ENCODE measurements around the gene NLE1. TPM values are rescaled to one million over a fixed set of nuclear protein-coding genes. Genes with fewer than 3 reads are reported as not detected.
"Not testable (repeated sequence)": the region's sequence is repeated elsewhere in the genome, so short reads cannot be mapped to it uniquely, and the experiment has no call there.

Gene NLE1
- total RNA-seq = 13.5 TPM

- peak; percentile 88 for DNase-seq (ENCODE audit: low spot score)
- ATAC-seq = peak; percentile 96
- intact Hi-C loops (cut with DNase I) = no loop called here
Measured at GRCh38 chr17:35141681-35142466, at the start of gene NLE1. TSS of gene NLE1 (minus strand) at chr17:35142303. CDS start at chr17:35142275, 28 bp downstream.

GRCh38 chr17:35191001-35191695 is 49.0 kb upstream of the NLE1 start:
- ATAC-seq (no peak), DNase-seq (ENCODE audit: low spot score) (no peak)
- intact Hi-C loops (cut with DNase I) = no loop called here

- intact Hi-C loops (cut with DNase I) = loop anchor here (10.0 kb wide), 1 partner anchor 356 kb away; no protein-coding TSS in a partner anchor
- no peak for DNase-seq (ENCODE audit: low spot score)
- no peak for ATAC-seq
Measured at GRCh38 chr17:35189291-35189690, 47.2 kb upstream of the NLE1 start.

GRCh38 chr17:35188111-35188510 is 46.0 kb upstream of the NLE1 start:
- ATAC-seq (no peak), DNase-seq (ENCODE audit: low spot score) (no peak)
- intact Hi-C loops (cut with DNase I) = loop anchor here (10.0 kb wide), 1 partner anchor 357 kb away; no protein-coding TSS in a partner anchor

- no peak for ATAC-seq
- intact Hi-C loops (cut with DNase I) = loop anchor here (10.0 kb wide), 1 partner anchor 357 kb away; no protein-coding TSS in a partner anchor
- DNase-seq (ENCODE audit: low spot score) = no peak
Measured at GRCh38 chr17:35187481-35187880, 45.4 kb upstream of the NLE1 start.

- ATAC-seq = no peak
Measured at GRCh38 chr17:35185849-35186248, 43.7 kb upstream of the NLE1 start.

GRCh38 chr17:35184274-35184673 is 42.2 kb upstream of the NLE1 start:
- DNase-seq (ENCODE audit: low spot score) (no peak), ATAC-seq (no peak)
- intact Hi-C loops (cut with DNase I) = loop anchor here (10.0 kb wide), 1 partner anchor 361 kb away; no protein-coding TSS in a partner anchor

More at GRCh38 chr17:35185849-35186248, 43.7 kb upstream of the NLE1 start:
- intact Hi-C loops (cut with DNase I) = loop anchor here (10.0 kb wide), 1 partner anchor 359 kb away; no protein-coding TSS in a partner anchor
- DNase-seq (ENCODE audit: low spot score) = no peak

GRCh38 chr17:35183332-35183731 is 41.2 kb upstream of the NLE1 start:
- intact Hi-C loops (cut with DNase I) = loop anchor here (10.0 kb wide), 1 partner anchor 361 kb away; no protein-coding TSS in a partner anchor
- DNase-seq (ENCODE audit: low spot score) (no peak), ATAC-seq (no peak)

GRCh38 chr17:35179379-35179778 is 37.3 kb upstream of the NLE1 start:
- ATAC-seq; DNase-seq (ENCODE audit: low spot score); intact Hi-C loops (cut with DNase I): not testable (repeated sequence)

GRCh38 chr17:35176897-35177296 is 34.8 kb upstream of the NLE1 start:
- no peak for DNase-seq (ENCODE audit: low spot score)
- intact Hi-C loops (cut with DNase I) = no loop called here
- ATAC-seq = no peak

GRCh38 chr17:35175638-35176415 is 33.7 kb upstream of the NLE1 start:
- intact Hi-C loops (cut with DNase I) = no loop called here
- ATAC-seq (no peak), DNase-seq (ENCODE audit: low spot score) (no peak)

GRCh38 chr17:35174835-35175334 is 32.8 kb upstream of the NLE1 start:
- DNase-seq (ENCODE audit: low spot score) = no peak
- ATAC-seq = no peak
- intact Hi-C loops (cut with DNase I) = no loop called here

- DNase-seq (ENCODE audit: low spot score) = peak; percentile 7
- ATAC-seq; intact Hi-C loops (cut with DNase I): not testable (repeated sequence)
Measured at GRCh38 chr17:35172321-35172720, 30.2 kb upstream of the NLE1 start.

- ATAC-seq (no peak), DNase-seq (ENCODE audit: low spot score) (no peak)
- intact Hi-C loops (cut with DNase I) = no loop called here
Measured at GRCh38 chr17:35171834-35172233, 29.7 kb upstream of the NLE1 start.

- DNase-seq (ENCODE audit: low spot score) (peak; percentile 58), ATAC-seq (peak; percentile 36)
- intact Hi-C loops (cut with DNase I) = no loop called here
Measured at GRCh38 chr17:35170968-35171771, 29.1 kb upstream of the NLE1 start.

- peak; percentile 34 for DNase-seq (ENCODE audit: low spot score)
- no peak for ATAC-seq
Measured at GRCh38 chr17:35169835-35170363, 27.8 kb upstream of the NLE1 start.

GRCh38 chr17:35167666-35168065 is 25.6 kb upstream of the NLE1 start:
- no peak for ATAC-seq

More at GRCh38 chr17:35169835-35170363, 27.8 kb upstream of the NLE1 start:
- intact Hi-C loops (cut with DNase I) = no loop called here

GRCh38 chr17:35167046-35167445 is 24.9 kb upstream of the NLE1 start:
- ATAC-seq = no peak
- peak; percentile 6 for DNase-seq (ENCODE audit: low spot score)
- intact Hi-C loops (cut with DNase I) = no loop called here

More at GRCh38 chr17:35167666-35168065, 25.6 kb upstream of the NLE1 start:
- intact Hi-C loops (cut with DNase I) = no loop called here
- DNase-seq (ENCODE audit: low spot score) = no peak

Data from sciatic nerve (tissue), 2 donors.